PC-9 (cell line): ENCODE results near the gene MTX1.

Source experiments
- CTCF ChIP-seq: fragments of 200-600 bp; sonication (generic); conservative IDR thresholded peaks from 2 replicates; pipeline ENCODE4 v1.6.1; 2017; ENCODE audit warnings: mixed run types, antibody characterized with exemption, mild to moderate bottlenecking, moderate library complexity
- EZH2 ChIP-seq: fragments of 200-600 bp; sonication (generic); IDR thresholded peaks from 2 replicates; pipeline ENCODE4 v1.8.0; 2017; ENCODE audit warnings: antibody characterized with exemption, low read depth

- TF ChIP-seq EZH2 (no peak), CTCF (no peak)
Observed at GRCh38 chr1:155166471-155167165, 41.9 kb upstream of the MTX1 start.
